NCI-H1417 (cell line): Measurements from ENCODE around the gene NECTIN1.

Experiments
- DNase-seq, 3 experiments: peaks; one replicate each; lab custom pipeline; 2025; lab: John Stamatoyannopoulos, UW

The NECTIN1 gene

DNA sequence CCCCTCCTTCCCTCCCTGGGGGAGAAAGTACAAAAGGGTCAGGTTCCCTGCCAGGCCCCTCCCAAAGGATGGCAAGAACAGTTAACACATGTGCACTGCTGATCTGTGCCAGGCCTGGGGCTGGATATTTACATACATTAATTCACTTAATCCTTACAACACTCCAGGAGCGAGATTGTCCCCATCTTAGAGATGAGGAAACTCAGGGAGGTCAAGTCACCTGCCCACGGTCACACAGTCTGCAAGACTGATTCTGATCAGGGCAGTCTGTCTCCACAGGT is 36.5 kb downstream of the NECTIN1 start:
- DNase-seq = no peak

DNA sequence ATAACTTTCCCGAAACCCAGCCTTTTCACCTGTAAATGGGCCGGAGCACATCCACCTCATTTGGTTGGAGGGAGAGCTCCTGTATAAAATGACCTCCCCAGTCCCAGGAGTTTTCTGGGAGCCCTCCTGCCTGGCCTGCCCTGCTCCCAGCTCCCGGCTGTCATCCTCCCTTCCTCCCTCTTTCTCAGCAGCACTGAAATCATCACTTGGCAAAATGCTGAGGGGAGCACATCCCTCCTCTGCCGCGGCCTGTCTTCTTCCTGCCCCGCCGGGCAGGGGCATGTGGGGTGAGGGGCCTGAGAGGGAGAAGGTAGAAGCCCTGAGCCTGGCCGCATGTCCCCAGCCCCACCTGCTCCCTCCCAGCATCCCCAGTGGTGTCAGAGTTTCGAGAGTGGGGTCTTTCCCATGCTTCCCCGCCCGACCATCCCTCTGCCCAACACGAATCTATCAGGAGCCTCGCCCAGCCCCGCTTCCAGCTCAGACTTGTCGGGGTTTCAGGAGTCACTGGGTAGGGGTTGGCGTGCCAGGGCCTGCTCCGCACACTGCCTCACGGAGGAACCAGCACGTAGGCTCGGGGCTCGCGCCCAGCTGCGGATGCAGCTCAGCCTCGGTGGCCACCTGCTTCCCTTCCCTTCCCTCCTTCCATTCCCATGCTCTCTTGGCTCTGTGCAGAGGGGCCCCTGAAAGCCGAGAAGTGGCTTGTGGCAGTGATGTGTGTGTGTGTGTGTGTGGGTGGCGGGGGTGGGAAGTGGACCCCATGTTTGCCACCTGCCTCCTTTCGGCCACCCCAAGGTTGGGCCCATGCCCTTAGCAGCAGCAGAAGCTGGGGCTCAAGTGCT is 37.1 kb downstream of the NECTIN1 start:
- DNase-seq = no peak

DNA sequence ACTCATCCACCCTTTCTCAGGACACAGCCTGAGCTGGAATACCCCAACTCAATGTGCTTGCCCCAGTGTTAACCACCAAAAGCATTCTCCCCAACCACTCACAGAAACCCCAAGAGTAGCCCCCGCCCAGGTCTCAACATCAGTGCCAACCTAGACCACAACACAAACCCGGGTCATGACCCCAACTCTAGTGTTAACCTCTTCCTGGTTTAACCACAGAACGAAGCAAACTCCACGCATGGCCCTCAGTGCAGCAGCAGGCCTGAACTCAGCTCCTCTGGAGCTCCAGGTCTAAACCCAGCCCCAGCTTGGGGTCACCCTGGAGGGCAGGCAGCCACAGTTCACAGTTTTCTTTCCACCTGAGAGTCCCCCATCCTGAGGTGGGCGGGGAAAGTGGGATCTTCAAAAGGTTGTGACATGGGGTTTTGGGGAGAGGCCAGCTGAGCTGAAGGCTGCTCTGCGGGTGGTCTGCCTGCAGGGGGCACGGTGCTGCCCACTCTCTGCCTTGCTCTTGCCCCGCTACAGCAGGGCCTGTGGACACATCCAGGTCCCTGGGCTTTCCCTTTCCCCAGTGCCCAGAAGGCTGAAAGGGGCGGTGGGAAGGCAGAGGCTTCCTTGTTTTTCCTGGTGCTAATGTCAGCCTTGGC is 37.9 kb downstream of the NECTIN1 start:
- DNase-seq = no peak

DNA sequence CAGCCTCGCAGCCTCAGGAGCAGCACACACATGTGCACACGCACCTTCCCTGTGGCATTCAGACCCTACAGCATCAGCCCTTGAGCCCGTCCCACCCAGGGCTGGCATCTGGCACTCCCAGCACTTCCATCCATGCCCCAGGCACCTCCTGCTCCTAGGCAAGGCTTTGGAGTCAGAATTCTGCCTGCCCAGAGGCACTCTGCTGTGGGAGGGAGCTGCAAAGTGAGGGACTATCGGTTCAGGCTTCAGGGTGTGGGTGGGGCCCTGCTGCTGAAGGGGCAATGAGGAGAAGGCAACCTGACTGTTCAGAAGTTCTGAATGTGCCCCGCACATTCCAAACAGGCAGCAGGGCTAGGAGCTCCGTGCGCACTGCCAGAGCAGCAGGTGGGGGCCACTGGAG is 39.7 kb downstream of the NECTIN1 start:
- DNase-seq = no peak

- no peak for DNase-seq
These were observed 40.6 kb downstream of the NECTIN1 start for GRCh38 chr11:119688356-119688755.

DNA sequence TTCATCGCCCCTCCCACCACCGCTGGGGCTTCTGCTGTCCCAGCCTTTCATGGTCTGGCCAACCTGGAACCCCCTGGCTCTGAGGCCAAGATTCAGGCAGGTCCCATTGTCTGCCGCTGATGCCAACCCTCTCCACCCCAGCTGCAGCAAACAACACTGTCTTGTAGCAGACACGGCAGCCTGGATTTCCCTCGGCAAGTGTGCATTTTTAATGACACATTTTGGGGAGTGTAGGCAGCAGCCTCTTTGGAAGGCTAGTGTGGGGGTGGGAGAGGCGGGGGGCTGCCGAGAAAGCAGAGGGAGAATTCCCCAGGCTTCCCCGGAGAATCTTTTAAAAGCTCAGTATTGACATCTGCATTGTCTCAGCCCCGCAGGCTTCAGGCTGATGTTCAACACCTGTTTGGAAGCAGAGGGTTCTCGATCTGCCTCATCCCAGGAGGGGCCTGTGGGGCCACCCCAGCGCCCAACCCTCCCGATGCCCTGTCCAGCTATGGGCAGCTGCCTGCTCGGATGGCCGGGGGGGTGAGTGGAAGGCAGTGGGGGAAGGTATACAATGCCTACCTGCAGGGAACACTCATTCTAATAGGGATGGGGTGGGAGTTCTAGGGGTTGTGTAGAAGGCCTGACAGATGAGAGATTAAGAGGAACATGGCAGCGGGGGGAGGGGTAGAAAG is 41.5 kb downstream of the NECTIN1 start:
- no peak for DNase-seq

DNA sequence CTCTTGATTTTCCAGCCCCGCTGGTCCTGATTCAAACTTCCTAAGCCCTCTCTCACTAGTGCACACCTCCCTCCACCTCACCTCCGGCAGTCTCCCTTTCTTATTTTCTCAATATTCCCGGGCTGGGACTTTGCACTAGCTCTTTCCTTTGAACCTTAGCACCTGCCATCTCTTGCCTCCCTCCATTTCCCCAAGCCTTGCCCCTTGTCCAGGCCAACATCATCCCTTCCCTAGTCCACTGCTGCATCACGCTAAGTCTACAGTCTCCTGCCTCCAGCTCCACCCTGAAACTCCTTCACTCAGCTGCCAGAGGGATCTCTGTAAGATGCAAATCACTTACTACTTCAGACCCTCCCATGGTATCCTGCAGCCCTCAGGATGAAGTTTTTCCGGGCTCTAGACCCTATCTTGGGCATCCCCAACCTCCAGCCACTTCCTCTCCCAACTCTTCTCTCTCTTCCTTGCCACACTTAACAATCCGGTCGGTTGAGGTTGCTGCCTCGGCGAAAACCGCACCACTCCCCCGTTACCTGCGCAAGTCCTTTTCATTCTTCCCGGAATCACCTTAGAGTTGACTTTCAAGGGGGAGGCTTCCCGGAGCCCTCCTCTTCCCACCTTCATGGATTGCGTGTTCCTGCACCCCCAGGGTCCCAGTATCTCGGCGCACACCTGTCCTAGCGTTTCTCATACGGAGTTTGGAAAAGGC is 42.7 kb downstream of the NECTIN1 start:
- DNase-seq = no peak

DNA sequence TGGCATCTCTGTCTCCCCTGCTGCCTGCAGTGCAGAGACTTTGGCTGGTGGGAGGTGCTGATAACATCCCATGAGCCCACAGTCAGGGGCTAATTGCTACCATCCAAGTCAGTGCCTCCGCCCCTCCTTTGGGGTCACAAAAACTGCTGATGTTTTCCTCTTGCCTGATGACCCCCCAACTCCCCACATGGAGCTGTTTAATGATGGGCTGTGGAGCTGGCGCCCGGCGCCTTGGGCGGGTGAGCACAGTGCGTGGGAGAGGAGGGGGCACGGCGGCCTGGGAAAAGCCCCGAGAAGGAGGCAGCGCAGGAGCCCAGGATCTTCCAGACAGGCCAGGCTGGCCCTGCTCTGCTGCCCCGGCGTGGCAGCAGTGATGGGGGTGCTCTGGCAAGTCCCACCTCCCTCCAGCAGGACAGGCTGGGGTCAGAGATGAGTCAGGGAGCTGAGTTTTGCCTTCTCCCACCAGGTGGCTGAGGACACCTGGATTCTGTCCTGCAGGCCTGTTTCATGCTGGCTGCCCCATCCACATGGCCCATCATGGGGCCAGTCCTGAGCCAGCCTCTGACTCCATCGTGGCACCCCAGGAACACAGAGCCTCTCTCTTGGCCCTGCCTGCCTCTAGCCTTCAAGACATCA is 43.8 kb downstream of the NECTIN1 start:
- peak in 1 of 3 experiments; percentile 22 for DNase-seq

GRCh38 chr11:119684361-119685110 is 44.5 kb downstream of the NECTIN1 start:
- DNase-seq = no peak

GRCh38 chr11:119683783-119684182 is 45.2 kb downstream of the NECTIN1 start:
- DNase-seq = no peak

DNA sequence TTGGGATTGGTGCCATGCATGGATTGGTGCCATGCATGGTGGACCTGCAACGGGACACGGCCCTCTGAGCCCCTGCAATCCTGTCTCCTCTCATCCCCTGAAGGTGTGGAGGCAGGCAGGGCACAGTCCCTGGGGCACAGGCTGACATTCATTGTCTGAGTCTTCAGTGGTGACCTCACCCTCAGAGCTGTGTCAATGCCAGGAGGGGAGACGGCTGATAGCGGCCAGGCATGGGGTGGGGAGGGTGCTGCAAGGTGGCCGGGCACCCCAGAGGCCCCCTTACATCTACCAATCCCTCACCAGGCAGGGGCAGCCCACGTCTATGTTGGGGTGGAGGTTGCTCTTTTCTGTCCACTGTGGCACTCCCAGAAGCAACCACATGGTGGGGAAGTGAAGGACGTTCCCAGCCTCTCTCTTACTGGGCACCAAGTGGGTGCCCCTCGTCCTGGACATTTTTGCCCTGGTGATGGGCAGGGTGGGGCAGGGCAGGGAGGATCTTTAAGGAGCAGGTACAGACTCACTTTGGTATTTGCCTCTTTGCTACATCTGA is 47.6 kb downstream of the NECTIN1 start:
- DNase-seq = peak in 1 of 3 experiments; percentile 11

DNA sequence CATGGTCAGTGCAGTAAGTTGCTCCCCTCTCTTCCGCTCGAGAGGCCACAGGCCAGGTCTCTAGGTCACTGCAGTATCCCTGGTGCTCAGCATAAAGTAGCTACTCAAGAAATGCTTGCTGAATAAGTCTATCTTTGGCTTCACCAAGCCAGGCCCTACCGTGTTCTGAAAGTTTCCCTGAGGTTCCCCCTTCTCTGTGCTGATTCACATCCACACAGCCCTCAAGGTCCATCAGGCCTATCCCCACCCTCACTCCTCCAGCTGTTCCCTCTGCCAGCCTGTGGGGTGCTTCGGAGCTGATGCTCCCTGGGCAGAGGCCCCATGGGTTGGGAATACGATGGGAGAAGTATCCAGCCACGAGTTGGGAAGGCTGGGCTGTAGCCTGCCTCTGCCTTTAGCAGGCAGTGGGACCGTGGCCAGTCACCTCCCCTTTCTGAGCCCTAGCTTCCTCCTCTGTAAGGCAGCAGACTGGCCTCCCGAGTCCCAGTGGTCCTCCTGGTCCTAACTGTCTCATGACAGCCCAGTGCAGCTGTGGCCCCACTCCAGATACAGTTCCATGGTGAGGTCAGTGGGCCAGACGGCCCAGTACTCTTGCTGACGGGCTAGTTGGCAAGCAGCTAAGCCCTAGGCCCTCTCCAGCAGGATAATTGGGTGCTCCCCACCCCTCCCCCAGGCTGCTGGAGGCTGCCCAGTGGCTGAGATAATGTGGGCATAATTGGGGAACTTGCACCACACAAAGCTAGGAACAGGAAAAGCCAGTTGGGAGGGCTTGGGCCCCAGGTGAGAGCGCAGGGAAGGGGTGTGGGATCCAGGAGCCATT is 48.2 kb downstream of the NECTIN1 start:
- peak in 1 of 3 experiments; percentile 18 for DNase-seq

DNA sequence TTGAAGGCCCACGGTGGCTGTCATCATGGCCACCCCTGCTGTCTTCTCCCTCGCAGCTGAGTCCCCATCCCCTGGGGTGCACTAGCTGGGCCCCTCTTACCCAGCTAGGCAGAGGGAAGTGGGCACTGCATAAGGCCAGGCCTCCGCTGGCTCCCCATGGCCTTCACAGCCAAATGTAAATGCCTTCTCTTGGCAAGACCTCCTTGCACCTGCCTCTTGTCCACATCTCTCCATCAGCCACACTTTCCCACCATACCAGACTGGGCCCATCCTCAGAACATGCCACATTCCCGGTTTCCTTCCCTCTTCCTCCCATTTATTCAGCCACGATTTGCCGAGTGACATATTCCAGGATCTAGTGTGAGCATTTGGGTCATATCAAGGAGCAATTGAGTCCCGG is 49.7 kb downstream of the NECTIN1 start:
- no peak for DNase-seq

- DNase-seq = no peak
These were observed 50.6 kb downstream of the NECTIN1 start for GRCh38 chr11:119678351-119678750.

DNA sequence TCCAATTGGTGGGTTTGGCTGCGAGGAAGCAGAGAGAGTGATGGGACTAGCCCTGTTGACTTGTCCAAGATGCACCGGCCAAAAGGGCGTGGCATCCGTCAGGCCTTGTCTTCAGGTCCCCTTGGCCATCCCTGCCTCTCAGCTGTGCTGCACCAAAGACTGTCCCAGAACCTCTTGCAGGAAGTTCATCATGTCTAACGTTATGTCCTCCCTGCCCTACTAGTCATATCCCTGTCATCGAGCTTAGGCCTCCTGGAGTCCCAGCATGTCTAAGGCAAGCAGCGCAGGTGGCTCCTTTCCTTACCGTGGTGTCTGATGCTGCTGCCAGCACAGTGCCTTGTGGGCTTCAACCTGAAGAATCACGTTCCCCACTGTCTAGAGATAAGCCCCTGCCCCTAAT is 51.2 kb downstream of the NECTIN1 start:
- no peak for DNase-seq

GRCh38 chr11:119676461-119677020 is 52.5 kb downstream of the NECTIN1 start:
- no peak for DNase-seq

DNA sequence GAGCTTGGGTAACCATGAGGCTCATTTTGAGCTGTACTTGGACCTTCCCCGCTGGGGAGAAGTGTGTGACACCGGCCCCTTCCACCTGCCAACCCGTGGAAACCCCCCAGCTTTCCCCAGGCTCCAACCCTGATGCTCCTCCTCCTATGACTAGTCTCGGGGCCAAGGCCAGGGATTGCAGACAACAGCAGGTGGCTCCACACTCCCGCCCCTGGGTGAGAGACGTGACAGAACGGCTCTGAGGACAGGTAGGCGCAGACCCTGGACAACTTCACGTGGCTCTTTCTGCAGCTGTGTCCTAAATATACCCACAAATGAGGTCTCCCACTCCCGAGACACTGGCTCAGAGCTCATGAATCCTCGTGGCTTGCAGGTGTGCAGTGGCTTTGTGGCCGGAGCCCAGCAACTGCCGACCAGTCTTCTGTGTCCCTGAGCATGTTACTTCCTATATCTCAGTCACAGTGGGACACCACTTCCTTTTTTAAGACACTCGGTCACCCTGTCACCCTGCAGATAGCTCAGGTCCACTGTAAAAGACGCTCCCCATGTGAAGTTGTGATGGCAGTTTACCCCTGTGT is 55.2 kb downstream of the NECTIN1 start:
- DNase-seq = peak in 1 of 3 experiments; percentile 10

DNA sequence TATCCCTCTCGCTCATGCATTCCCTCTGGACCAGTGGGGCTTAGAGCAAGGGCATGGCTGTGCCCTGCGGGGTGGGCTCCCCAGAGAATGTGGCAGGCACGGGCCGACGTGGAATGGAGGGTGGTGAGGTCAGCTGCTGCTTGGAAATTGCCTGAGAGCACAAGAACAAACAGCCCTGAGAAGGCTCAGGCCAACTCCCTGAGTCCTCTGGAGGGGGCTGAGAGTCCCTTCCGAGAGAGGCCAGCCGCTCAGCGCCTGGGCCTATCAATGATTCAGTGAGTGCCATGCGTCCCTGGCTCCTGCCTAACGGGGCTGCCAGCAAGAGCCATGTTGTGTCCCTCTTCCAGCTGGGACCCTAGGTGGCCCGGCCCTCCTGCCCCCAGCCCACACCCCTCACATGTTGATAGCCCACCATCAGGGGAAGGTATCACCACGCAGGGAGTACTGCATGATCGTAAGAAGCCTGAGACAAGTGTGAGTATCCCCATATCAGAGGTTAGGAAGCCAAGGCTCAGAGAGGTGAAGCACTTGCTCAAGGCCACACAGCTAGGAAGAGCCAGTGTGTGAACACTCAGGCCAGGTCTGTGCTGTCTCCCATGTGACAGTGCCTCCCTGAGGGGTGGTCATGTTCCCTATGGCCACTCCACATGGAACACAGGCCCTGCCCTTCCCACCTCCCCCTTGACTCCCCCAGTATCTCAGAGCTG is 55.8 kb downstream of the NECTIN1 start:
- DNase-seq = no peak

DNA sequence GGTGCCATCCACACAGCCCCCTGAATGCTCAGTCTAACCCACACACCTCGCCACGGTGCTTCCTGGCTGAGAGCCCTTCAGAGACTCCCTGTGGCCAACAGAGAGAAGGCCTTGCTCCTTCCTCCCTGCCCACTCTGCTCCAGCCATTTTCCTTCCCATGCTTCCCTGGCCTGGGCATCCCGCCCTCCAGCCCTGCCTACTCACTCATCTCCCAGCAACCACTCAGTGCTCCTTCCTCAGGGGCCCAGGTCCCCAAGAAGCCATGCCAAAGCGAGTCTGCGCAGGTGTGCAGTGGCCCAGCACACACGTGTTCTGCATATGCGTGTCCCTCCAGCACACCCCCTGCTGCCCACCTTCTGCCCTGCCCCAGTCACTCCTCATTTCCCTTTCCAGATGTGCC is 56.4 kb downstream of the NECTIN1 start:
- peak in 1 of 3 experiments; percentile 53 for DNase-seq
